ENCODE data around the gene LAMB3.

LAMB3 gene

DNA sequence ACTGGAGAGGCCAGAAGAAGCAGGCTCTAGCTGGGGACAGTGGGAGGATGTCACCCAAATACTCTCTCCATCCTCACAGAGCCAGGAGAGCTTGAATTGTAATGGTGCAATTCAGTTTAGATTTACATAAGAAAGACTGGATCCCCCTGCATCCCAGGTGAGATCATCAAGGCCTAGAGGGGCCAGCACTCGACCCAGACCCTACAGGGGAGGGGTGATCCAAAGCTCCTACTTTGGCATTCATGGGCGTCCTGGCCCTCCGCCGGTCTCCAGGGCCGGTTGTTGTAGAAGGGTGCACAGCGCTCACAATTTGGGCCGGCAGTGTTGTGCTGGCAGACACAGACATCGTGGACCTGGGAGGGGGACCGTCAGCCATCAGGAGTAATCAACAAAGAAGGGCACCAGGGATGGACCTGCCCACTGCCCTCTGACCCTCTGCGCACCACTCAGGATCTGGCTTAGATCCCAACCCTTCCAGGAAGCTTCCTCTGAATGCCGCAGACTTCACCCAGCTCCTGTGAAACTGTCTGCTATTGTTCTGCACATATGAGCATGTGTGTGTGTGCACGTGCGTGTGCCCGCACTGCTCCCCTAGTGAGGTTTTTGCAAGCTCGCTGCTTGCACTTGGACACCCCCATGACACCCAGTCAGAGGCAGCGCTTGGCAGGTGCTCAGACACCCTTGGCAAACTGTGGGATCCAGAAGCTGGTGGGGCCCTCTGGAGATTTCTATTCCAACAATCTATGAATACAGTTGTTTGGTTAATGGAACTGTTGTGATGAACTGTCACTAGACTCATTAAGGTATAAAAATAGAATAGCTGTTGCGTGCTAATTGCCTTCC, 21.6 kb downstream of the LAMB3 start:
- no peak for DNase-seq

DNA sequence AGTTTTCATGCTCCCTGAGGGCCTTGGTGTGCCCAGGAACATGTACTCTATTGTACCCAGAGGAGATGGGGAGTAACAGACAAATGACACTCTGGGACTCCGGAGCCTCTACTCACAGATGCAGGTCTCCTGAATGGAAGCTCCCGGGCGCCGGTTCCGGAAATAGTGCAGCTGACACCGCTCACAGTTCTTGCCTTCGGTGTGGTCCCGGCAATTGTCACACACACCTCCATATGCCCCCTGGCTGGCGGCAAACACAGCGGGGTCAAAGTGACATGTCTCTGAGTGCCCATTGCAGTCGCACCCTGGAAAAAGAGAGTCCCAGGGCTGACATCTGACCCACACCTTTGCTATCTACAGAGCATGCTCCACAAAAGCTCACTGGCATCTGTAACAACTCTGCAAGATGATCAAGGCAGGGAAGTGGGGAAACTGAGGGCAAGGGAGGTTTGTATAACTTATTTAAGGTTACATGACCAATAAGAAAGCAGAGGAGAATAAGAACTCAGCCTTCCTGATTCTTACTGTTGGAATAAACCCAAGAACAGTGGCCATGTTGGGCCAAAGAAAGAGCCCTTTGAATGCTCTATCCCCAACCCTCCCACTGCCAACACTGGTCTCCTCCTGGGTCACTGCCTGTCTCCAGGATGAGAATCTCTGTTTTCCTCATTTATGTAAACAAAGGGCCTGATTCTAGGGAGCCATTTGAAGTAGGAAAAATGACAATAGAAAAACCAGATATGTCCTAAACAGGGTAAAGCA, 22.4 kb downstream of the LAMB3 start:
- DNase-seq: no peak

DNA sequence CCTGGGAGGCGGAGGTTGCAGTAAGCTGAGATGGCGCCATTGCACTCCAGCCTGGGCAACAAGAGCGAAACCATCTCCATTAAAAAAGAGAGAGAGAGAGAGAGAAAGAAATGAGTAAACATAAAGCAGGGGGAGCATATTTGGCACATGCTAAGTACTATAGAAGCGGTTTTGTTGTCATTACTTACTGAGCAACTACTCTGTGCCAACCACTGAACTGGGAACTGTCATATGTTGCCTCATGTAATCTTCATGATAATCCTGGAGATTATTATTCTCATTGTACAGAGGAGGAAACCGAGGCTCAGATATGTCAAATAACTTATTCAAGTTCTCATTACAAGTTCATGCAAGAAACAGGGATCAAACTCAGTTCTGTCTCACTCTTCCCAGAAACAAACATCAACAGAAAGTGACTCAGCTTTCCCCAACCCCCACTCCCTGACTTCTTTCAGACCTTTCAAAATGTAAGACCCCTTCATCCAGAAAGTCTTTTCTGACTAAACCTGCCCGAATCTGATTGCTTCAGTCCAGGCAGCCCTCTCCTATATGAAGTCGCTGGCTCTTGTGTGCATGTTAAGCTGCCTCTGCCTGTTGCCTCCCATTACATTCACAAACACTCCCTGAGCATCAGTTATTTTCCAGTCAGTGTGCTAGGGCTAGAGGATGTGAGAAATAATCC, 23.5 kb downstream of the LAMB3 start:
- DNase-seq: no peak

DNA sequence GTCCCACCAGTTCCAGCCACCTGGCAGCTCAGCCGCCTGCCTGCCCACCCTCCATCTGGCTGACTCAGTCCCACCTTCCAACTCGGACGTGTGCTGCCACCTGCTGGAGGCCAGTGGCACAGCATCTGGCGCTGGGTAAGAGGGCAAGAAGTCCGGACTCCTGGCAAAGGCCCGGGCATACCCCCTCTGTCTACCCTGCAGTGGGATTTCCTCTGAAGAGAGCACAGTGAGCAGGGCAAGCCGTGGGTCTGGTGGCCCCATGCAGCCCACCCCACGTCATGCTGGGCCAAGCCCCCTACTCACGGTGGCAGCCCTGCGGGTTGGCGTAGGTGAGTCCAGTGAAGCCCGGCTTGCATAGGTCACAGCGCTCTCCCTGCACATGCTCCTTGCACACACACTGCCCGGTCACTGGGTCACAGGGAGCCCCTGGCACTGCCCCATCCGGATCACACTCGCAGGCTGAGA, 24.5 kb downstream of the LAMB3 start:
- peak; percentile 65 for DNase-seq

DNA sequence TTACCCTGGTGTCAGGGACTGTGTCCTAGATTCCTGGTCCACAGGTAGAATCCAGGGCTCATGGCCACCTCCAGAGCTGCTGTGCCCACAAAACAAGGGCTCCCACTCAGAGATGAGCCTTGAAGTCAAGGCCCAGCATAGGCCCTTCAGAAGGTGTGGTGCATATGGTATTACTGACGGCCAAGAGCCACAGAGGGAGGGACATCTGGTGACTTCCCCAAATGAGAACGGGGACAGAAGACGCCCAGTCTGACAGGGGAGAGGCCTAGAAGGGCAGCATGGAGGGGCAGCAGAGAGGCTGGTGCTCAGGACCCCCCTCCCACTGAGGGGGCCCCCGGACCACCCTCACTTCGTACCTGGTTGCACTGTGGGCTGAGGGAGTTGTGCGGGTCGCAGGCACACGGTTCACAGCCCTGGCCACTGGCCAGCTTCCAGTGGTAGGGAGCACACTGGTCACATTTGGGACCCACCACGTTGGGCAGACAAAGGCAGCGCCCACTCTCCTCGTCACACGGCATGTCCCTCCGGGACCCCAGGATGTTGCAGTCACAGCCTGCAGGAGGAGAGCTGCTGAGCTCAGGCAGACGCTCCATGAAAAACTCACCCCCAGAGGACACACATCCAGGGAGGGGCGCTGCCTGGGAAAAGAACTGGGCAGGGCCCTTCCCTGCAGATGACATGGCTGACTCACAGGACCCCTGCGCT, 25.0 kb downstream of the LAMB3 start:
- no peak for DNase-seq

DNA sequence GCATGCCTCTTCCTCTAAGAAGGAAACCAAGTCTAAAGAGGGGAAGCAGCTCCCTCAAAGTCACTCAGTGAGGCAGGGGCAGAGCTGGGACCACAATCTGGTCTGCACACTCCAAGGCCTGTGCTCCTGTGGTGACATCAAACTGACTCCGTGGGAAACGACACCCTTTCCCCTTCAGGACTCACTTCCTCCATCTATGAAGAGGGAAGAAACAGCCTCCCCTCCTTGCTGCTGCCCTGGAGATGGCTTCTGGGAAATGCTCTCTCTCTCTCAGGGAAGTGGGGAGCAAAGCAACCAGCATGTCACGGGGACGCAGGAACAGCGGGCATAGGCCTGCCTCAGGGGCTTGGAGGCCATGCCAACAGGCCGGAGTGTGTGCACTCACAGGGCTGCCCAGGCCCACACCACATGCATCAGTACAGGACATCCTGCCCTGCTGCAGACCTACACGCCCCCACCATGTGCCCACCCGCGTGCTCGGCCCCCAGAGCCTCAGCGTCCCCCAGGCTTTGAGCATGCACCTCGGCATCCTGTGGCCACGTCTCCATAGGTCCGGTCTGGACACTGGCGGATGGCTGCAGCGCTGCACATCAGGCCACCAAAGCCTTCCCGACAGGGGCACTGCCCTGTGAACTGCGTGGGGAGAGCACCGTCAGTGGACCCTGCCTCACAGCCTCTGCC, 25.7 kb downstream of the LAMB3 start:
- DNase-seq: no peak

DNA sequence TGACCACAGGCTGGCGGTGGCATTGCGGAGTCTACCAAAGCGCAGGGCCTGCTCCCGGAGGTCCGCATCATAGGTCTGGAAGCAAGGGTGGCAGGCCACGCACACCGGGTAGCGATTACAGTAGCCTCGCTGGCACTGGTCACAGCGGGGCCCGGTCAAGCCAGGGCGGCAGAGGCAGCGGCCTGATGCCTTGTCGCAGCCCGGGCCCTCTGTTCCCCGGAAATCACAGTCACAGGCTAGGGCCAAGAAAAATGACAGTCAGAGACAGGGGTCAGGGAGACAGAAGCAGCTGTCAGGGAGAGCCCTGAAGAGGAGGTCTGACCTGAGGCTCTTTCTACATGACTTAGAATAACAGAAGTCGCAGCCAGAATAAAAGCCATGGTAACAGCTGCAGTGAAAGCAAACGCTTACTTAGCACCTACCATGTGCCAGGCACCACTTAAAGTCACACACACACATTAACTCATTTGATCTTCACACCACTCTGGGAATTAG, 26.4 kb downstream of the LAMB3 start:
- no peak for DNase-seq

DNA sequence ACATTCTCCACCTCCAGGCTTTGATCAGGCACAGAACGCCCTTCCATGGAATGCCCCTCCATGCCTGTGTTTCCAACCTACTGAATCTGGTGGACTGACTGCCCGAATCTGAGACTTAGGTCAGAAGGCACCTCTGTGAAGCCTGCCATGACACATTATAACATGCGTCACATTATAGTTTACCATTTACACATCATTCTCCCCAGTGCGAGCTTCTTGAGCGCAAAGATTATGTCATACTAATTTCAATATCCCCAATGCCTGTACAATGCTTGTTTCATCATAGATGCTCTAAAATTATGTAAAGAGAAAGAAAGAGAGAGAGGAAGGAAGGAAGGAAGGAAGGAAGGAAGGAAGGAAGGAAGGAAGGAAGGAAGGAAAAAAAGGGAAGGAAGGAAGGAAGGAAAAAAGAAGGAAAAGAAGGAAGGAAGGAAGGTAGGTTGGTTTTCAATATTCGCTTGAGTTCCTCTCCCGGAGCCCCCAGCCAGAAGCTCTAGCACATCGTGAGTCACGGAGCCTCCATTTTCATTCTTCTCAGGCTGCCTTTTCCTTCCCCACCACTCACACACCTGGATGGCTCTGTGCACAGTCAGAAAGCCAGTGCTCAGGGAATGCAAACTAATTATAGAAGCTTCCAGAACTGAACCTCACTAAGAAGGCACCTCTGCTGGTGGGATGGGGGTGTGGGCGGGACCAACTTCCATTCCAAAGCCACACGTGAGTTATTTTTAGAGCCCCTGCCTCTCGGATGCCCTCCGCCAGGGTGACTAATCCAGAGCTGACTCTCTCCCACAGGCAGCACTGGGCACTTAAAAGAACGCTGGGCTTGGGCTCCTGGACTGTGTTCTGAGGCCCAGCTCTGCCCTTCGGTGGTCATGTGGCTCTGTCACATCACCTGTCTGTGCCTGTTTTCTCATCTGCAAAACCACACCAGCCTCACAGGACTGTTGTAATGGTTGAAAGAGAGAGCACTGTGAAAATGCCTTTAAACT, 27.4 kb downstream of the LAMB3 start:
- no peak for DNase-seq

DNA sequence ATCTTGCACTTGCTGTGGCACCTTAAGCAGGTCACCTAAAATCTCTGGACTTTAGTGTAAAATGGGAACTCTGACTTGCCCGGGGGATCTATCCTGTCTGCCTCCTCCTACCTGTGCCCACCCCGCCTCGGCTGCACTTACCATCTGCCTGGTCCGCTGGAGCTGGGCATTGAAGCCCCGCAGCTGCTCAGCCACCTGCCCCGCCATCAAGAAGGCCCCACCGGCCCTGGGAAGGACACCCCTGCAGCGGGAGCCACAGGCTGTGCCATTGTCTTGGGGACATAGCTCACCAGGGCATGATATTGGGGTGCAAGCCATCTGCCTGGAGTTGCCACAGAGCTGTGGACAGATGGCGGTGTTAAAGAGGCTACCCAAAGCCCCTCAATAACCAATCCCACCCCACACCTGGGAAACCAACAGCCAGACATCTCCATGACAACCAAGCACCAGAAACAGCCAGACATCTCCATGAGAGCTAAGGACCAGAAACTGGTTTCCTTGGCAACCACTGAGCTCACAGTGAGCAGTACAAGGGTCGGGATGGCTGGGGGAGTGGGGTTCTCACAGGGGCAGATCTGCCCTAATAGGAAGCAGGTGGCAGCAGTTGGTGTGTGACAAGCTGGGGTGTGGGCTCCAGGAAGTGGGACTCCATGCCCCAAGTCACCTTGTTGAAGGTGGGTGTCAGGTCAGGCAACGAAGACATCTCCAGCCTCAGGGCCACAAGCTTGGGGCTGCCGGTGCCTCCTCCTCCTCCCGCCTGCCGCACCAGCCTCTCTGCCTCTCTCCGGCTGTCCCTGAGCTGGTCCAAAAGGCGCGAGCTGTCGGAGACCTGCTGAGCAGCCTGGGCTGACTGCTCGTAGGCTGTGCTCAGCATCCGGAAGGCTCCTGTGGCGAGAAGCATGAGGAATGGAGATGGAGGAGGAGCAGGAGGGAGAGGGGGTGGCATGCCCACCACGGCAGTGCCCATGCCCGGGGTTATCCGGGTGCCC, 29.1 kb downstream of the LAMB3 start:
- no peak for DNase-seq

DNA sequence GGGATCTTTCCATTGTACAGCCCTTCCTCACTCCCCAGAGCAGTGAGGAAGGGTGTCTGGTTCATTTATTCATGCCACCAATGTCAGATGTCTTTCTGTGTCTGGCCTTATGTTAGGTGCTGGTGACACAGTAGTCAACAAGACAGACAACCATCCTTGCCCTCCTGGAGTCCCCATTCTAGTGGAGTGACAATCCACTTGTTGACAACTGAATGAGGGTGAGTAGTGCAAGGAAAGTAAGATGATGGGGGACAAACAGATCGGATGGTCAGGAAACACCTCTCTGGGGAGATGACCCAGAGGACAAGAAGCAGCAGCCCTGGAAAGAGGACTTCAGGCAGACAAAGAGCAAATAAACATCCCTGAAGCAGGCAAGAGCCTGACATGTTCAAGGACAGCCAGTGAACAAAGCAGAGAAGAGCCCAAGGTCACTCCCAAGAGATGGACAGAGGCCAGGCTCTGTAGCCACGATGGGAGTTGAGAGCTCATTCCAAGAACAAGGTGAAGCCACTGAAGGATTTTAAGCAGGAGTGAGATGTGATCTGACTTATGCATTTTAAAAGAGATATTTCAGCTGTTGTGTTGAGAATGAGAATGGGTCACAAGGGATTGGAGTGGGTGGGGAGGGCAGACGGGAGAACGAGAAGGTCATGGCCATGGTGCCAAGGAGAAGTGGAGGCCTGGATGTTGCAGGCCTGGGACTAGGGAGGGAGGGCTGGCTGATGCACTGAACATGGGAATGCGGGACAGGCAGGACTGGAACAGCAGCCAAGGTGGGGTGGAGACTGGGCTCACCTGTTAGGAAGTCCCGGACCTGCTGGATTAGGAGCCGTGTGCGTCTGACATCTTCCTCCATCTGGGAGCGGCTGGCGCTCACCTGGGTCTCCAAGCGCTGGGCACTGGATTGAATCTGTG, 30.2 kb downstream of the LAMB3 start:
- DNase-seq: no peak

DNA sequence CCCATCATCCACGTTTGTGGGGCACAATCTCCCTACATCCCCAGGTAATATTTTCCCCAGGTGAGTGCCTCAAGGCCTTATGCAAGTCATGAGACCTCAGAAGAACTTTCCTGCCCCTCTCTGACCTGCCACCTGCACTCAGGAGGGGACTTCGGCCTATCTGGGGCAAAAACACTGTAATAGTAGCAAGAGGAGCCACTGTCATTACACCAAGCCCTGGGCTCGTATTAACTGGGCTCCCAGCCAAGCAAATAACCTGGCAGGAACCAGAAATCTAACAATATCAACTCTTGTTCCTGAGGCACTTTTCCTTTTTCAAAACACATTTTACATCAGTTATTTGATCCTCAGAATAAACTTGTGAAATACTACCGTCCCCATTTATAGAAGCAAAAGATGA, 30.9 kb downstream of the LAMB3 start:
- no peak for DNase-seq

DNA sequence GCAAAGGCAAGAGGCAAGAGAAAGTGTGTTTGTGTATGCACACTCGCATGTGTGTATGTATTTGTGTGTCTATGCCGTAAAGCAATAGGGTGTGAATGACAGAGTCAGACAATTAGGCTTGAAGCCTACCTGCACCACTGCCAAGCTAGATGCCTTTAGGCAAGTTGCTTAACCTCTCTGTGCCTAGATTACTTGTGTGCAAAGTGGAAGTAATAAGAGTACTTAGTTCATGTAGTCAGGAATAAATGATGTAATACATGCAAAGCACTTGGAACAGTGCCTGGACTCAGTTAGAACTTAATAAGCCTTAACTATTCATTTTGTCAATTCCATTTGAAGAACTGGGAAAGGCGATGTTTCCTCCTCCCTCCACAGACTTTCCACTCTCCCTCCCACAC, 31.7 kb downstream of the LAMB3 start:
- no peak for DNase-seq

DNA sequence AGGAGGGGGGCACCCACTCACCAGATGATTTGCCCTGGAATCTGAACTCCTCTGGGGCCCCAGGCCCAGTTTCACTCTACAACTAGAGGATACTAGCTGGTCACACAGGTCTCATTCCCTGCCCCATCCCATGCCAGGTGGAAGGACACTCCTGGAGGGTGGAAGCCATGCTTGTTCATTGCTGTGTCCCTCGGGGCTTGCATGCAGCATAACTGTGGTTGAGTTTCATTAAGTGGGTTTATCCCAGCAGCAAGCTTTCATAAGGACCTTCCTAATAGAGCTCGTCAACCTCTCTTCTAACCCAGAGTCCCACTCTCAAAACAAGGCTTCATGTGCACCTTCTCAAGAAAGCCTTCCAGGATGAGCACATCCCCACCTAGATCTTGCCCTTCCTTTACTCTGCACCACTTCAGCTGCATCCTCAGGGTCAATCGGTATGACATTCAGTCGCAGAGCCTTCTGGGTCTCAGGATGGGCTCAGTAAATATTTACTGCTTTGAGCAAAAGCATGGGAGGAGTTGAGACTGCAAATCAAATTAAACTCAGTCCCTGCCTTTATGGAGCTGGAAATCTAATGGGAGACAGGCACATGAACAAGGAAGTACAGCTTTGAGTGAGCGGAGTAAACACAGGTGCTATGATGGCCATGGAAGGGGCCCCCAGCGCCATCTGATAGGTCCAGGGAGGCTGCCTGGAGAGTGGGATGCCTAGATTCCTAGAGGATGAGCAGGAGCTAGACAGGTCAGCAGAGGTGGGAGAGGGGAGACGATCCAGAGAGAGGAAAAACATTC, 32.3 kb downstream of the LAMB3 start:
- DNase-seq: no peak

DNA sequence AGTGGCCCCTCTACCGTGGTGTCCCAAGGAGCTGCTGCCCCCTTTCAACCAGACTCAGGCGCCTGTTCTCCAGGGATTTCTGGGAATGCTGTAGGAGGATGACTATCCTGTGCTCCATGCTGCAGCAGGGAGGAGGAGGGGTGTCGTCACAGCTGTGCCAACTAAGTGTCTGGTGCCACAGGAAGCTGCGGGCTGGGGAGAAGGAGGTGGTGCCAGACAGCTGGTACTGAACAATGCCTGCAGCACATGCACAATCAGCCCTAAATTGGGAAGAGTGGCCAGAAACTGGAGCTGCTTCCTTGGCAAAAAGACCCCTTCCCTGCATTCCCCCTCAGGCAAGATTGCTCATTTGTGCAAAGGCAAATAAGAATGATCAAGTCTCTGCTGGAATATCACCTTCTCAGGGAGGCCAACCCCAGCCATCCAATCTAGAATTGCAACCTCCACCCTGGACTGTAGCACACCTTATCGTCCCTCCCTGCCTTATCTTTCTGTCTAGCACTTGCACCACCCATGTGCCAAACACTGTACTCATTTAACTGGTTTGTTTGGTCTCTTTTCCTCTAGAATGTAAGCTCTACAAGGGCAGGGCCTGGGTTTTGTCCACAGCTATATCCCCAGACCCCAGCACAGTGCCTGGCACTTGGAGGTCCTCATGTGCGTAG, 33.3 kb downstream of the LAMB3 start:
- DNase-seq: no peak

DNA sequence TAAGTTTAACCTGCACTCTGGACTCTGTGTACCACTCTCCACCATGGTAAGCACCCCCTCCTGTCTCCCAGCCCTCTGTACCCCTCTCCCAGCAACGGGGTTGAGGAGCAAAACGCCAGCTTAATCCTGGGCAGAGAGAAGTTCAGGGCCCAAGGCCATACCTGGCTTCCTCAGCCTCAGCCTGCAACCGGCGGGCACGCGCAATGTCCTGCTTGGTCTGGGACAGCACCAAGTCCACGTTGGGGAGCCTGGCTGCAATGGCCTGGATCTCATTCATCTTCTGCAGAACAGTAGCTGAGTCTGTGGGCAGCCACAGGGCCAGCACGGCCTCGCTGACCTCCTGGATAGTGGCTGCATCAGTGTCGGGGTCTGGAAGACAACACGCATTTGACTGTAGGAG, 33.9 kb downstream of the LAMB3 start:
- DNase-seq: no peak

DNA sequence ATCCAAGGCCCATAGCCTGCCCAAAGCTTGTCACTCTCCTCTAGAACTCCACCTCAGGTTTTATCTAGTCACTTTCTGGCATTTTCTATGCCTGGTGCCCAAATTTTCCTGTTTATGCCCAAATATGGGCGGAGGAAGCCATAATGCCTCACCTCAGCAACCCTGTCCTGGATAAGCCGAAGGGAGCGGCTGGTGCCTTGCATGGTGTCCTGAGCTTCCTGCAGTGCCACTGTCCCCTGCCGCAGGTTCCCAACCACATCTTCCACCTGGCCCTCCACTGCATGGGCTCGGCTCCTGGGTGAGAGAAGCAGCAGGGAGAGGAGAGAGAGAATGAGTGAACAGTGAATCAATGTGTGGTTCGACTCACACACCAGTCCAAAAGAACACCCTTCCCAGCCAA, 34.5 kb downstream of the LAMB3 start:
- DNase-seq: no peak

DNA sequence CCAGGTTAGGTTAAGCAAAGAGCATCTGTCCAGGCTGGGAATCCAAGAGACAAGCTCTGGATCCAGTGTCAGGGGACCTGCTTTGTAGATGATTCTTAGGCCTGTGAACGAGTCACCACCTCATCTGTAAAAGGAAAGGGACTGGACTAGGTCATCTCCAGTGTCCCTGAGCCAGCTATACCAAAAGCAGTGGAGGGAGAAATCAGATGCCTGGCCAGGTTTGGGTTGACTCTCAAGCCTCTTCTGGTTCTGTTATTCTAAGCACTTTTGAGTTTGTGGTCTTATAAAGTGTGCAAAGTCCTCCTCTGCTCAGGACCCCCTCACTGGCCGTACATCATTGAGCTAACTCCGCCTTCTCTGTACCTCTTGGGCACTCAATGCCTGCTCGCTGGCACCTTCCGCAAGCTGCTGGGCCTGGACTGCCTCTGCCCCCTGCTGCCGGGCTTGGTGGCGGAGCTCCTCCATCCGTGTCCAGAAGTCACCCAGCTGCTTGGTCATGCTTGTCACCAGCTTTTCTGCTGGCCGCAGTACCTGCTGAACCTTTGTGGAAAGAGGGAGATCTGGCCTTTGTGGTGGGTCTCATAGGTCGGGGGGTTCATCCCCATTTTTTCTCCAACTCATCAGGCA, 35.1 kb downstream of the LAMB3 start:
- no peak for DNase-seq

All from CD4-positive, alpha-beta T cell treated with Interleukin-4 for 4 hours (primary cell).